CD8-positive, alpha-beta memory T cell (primary cell): ENCODE data around the gene GRHL3. TPM values are rescaled to one million over a fixed set of nuclear protein-coding genes. Genes with fewer than 3 reads are reported as not detected.
A peak's percentile ranks its signal among the peaks of the same experiment; 100 is the strongest.

Source experiments
- CTCF ChIA-PET: fragments of 350-600 bp; sonication (Branson Sonifier 250); formaldehyde crosslinking; loops from one replicate; lab custom pipeline; 2021; ENCODE audit warnings: antibody characterized with exemption; lab: Charles Lee
- POLR2A ChIA-PET: fragments of 350-600 bp; sonication (Branson Sonifier 250); formaldehyde crosslinking; loops from one replicate; lab custom pipeline; 2021; ENCODE audit warnings: antibody characterized with exemption; lab: Charles Lee
- DNase-seq, 5 donors: peaks; one replicate each; pipeline versions ENCODE4 v3.0.0 to v3.0.0-alpha.2; 2020 to 2022; ENCODE audit warnings: mixed read lengths in 1 of 5
- H3K27ac ChIP-seq: one replicate; pipeline ENCODE4 v1.7.0; 2013; ENCODE audit warnings: low read depth, mild to moderate bottlenecking, low read length, moderate library complexity
- H3K27me3 ChIP-seq: 2 replicates; pipeline ENCODE4 v1.7.0; 2013; ENCODE audit warnings: low read length, mild to moderate bottlenecking; ENCODE audit not compliant: insufficient read depth, poor library complexity, severe bottlenecking
- H3K36me3 ChIP-seq: 2 replicates; pipeline ENCODE4 v1.7.0; 2013; ENCODE audit warnings: mild to moderate bottlenecking, low read length, moderate library complexity; ENCODE audit not compliant: insufficient read depth
- H3K4me1 ChIP-seq: 2 replicates; pipeline ENCODE4 v1.7.0; 2013; ENCODE audit warnings: mild to moderate bottlenecking, low read length, moderate library complexity; ENCODE audit not compliant: insufficient read depth
- H3K4me3 ChIP-seq: 2 replicates; pipeline ENCODE4 v1.7.0; 2013; ENCODE audit warnings: mild to moderate bottlenecking, low read length
- H3K9me3 ChIP-seq: 2 replicates; pipeline ENCODE4 v1.7.0; 2013; ENCODE audit warnings: mild to moderate bottlenecking, low read length
- H3K27ac Mint-ChIP-seq, 8 donors: one replicate each; pipeline ENCODE4 v1.8.0; 2020 to 2021; ENCODE audit warnings: mixed read lengths in 8 of 8, mild to moderate bottlenecking in 6 of 8, inconsistent platforms in 3 of 8, moderate library complexity in 3 of 8
- H3K27me3 Mint-ChIP-seq, 2 donors: one replicate each; pipeline ENCODE4 v1.8.0; 2020 to 2021; ENCODE audit warnings: mixed read lengths in 2 of 2, mild to moderate bottlenecking in 1 of 2, moderate library complexity in 1 of 2
- H3K36me3 Mint-ChIP-seq, 3 donors: one replicate each; pipeline ENCODE4 v1.8.0; 2020 to 2021; ENCODE audit warnings: mixed read lengths in 3 of 3, inconsistent platforms in 1 of 3, mild to moderate bottlenecking in 1 of 3
- H3K4me1 Mint-ChIP-seq, 3 donors: one replicate each; pipeline ENCODE4 v1.8.0; 2020 to 2021; ENCODE audit warnings: mixed read lengths in 3 of 3, inconsistent platforms in 1 of 3, mild to moderate bottlenecking in 1 of 3
- H3K4me3 Mint-ChIP-seq, 7 donors: one replicate each; pipeline ENCODE4 v1.8.0; 2020 to 2021; ENCODE audit warnings: mixed read lengths in 7 of 7, mild to moderate bottlenecking in 6 of 7, moderate library complexity in 4 of 7, inconsistent platforms in 2 of 7
- H3K9me3 Mint-ChIP-seq, 5 donors: one replicate each; pipeline ENCODE4 v1.8.0; 2020 to 2022; ENCODE audit warnings: mixed read lengths in 5 of 5, mild to moderate bottlenecking in 3 of 5, moderate library complexity in 2 of 5, inconsistent platforms in 1 of 5
- polyA plus RNA-seq: library from polyadenylated mRNA; unstranded; fragments of 300-500 nt; fragmentation: Illumina TruSeq; gene quantifications from one replicate; pipeline ENCODE4 v1.2.3, GENCODE V29; 2021
- total RNA-seq, 2 experiments: library from RNA; stranded (reverse); gene quantifications; one replicate each; pipeline ENCODE4 v1.2.3, GENCODE V29; 2021

GRHL3 gene
- total and polyA plus RNA-seq, 3 experiments from 2014 or later = 0.13 to 0.29 TPM; not detected in 1

- DNase-seq = no peak
- CTCF ChIA-PET = no interaction called here
- no peaks in the 10 kb centered on the region for H3K36me3 Mint-ChIP-seq
- H3K27me3 ChIP-seq = peaks cover 7% of the 10 kb centered on the region
- no peak overlapping the region for H3K4me3 ChIP-seq
- H3K27me3 Mint-ChIP-seq = peaks cover 0 to 11% of the 10 kb centered on the region in 2 donors
- no peaks in the 10 kb centered on the region for H3K4me1 Mint-ChIP-seq
- POLR2A ChIA-PET = no interaction called here
- H3K27ac Mint-ChIP-seq = no peak overlapping the region
- no peaks in the 10 kb centered on the region for H3K9me3 Mint-ChIP-seq
- H3K4me3 Mint-ChIP-seq = no peak overlapping the region
- no peaks in the 10 kb centered on the region for H3K4me1 ChIP-seq
- H3K9me3 ChIP-seq = no peaks in the 10 kb centered on the region
- H3K27ac ChIP-seq = no peak overlapping the region
- no peaks in the 10 kb centered on the region for H3K36me3 ChIP-seq
Observed at GRCh38 chr1:24329797-24330543, 10.8 kb downstream of the GRHL3 start.

GRCh38 chr1:24331961-24332673, 13.0 kb downstream of the GRHL3 start:
- POLR2A ChIA-PET = no interaction called here
- Histone ChIP-seq H3K4me1 (no peaks in the 10 kb centered on the region), H3K27ac (no peak overlapping the region), H3K9me3 (no peaks in the 10 kb centered on the region), H3K27me3 (peaks cover 7% of the 10 kb centered on the region), H3K4me3 (no peak overlapping the region), H3K36me3 (no peaks in the 10 kb centered on the region)
- DNase-seq = no peak
- CTCF ChIA-PET = no interaction called here
- peaks cover 7 to 9% of the 10 kb centered on the region in 2 donors for H3K27me3 Mint-ChIP-seq
- no peak overlapping the region for H3K4me3 Mint-ChIP-seq
- H3K9me3 Mint-ChIP-seq = no peaks in the 10 kb centered on the region
- H3K27ac Mint-ChIP-seq = no peak overlapping the region
- no peaks in the 10 kb centered on the region for H3K4me1 Mint-ChIP-seq
- H3K36me3 Mint-ChIP-seq = peaks cover 0 to 1% (median 0%) of the 10 kb centered on the region in 3 donors

GRCh38 chr1:24336075-24336474, 16.9 kb downstream of the GRHL3 start:
- DNase-seq = no peak
- peaks cover 0 to 1% (median 0%) of the 10 kb centered on the region in 3 donors for H3K36me3 Mint-ChIP-seq

GRCh38 chr1:24337455-24337854, 18.3 kb downstream of the GRHL3 start:
- ChIA-PET CTCF (no interaction called here), POLR2A (no interaction called here)
- H3K36me3 Mint-ChIP-seq = peaks cover 0 to 1% (median 0%) of the 10 kb centered on the region in 3 donors
- H3K4me1 Mint-ChIP-seq = no peaks in the 10 kb centered on the region
- H3K27ac Mint-ChIP-seq = no peak overlapping the region
- H3K27me3 Mint-ChIP-seq = peaks cover 2 to 10% of the 10 kb centered on the region in 2 donors
- Histone ChIP-seq H3K36me3 (no peaks in the 10 kb centered on the region), H3K4me1 (no peaks in the 10 kb centered on the region), H3K27ac (no peak overlapping the region), H3K27me3 (no peaks in the 10 kb centered on the region), H3K9me3 (no peaks in the 10 kb centered on the region), H3K4me3 (no peak overlapping the region)
- H3K9me3 Mint-ChIP-seq = no peaks in the 10 kb centered on the region
- DNase-seq = no peak
- H3K4me3 Mint-ChIP-seq = no peak overlapping the region

More at GRCh38 chr1:24336075-24336474, 16.9 kb downstream of the GRHL3 start:
- H3K4me1 ChIP-seq = no peaks in the 10 kb centered on the region
- Mint-ChIP-seq H3K27ac (no peak overlapping the region), H3K9me3 (no peaks in the 10 kb centered on the region), H3K4me1 (no peaks in the 10 kb centered on the region), H3K27me3 (peaks cover 10 to 12% of the 10 kb centered on the region in 2 donors), H3K4me3 (no peak overlapping the region)
- H3K36me3 ChIP-seq = no peaks in the 10 kb centered on the region
- CTCF ChIA-PET = interaction anchor here (0.7 kb wide), 1 partner anchor 40 kb away, joined by 3 read pairs; no protein-coding TSS in a partner anchor
- H3K9me3 ChIP-seq = no peaks in the 10 kb centered on the region
- H3K27ac ChIP-seq = no peak overlapping the region
- no peak overlapping the region for H3K4me3 ChIP-seq
- POLR2A ChIA-PET = no interaction called here
- H3K27me3 ChIP-seq = no peaks in the 10 kb centered on the region

- no peak overlapping the region for H3K4me3 ChIP-seq
- H3K36me3 ChIP-seq = no peaks in the 10 kb centered on the region
- no peaks in the 10 kb centered on the region for H3K4me1 Mint-ChIP-seq
- H3K27me3 Mint-ChIP-seq = peaks cover 2 to 10% of the 10 kb centered on the region in 2 donors
- no peaks in the 10 kb centered on the region for H3K9me3 ChIP-seq
- no peaks in the 10 kb centered on the region for H3K4me1 ChIP-seq
- no peak for DNase-seq
- H3K27ac Mint-ChIP-seq = peak overlapping the region in 1 of 8 donors; percentile 47
- ChIA-PET CTCF (no interaction called here), POLR2A (interaction anchor here (0.7 kb wide), 1 partner anchor 1626 kb away, joined by 3 read pairs; no protein-coding TSS in a partner anchor)
- H3K36me3 Mint-ChIP-seq = peaks cover 0 to 1% (median 0%) of the 10 kb centered on the region in 3 donors
- no peaks in the 10 kb centered on the region for H3K9me3 Mint-ChIP-seq
- H3K27me3 ChIP-seq = no peaks in the 10 kb centered on the region
- H3K27ac ChIP-seq = no peak overlapping the region
- H3K4me3 Mint-ChIP-seq = no peak overlapping the region
Observed at GRCh38 chr1:24338447-24338846, 19.3 kb downstream of the GRHL3 start.

- no peaks in the 10 kb centered on the region for H3K36me3 ChIP-seq
- Mint-ChIP-seq H3K27me3 (peaks cover 2 to 10% of the 10 kb centered on the region in 2 donors), H3K27ac (no peak overlapping the region), H3K36me3 (peaks cover 0 to 1% (median 0%) of the 10 kb centered on the region in 3 donors), H3K4me3 (no peak overlapping the region), H3K4me1 (no peaks in the 10 kb centered on the region), H3K9me3 (no peaks in the 10 kb centered on the region)
- POLR2A ChIA-PET = no interaction called here
- no peaks in the 10 kb centered on the region for H3K9me3 ChIP-seq
- DNase-seq = no peak
- no peak overlapping the region for H3K27ac ChIP-seq
- H3K27me3 ChIP-seq = no peaks in the 10 kb centered on the region
- CTCF ChIA-PET = no interaction called here
- no peaks in the 10 kb centered on the region for H3K4me1 ChIP-seq
- H3K4me3 ChIP-seq = no peak overlapping the region
Observed at GRCh38 chr1:24339996-24340395, 20.8 kb downstream of the GRHL3 start.

- Mint-ChIP-seq H3K4me3 (no peak overlapping the region), H3K27ac (no peak overlapping the region), H3K36me3 (peaks cover 0 to 1% (median 0%) of the 10 kb centered on the region in 3 donors), H3K9me3 (no peaks in the 10 kb centered on the region), H3K27me3 (peaks cover 2 to 10% of the 10 kb centered on the region in 2 donors), H3K4me1 (no peaks in the 10 kb centered on the region)
- Histone ChIP-seq H3K4me3 (no peak overlapping the region), H3K27ac (no peak overlapping the region), H3K9me3 (no peaks in the 10 kb centered on the region), H3K36me3 (no peaks in the 10 kb centered on the region), H3K4me1 (no peaks in the 10 kb centered on the region), H3K27me3 (no peaks in the 10 kb centered on the region)
- ChIA-PET CTCF (no interaction called here), POLR2A (no interaction called here)
- no peak for DNase-seq
Observed at GRCh38 chr1:24340770-24341169, 21.6 kb downstream of the GRHL3 start.

- no peak overlapping the region for H3K4me3 ChIP-seq
- H3K27me3 ChIP-seq = no peaks in the 10 kb centered on the region
- no peak overlapping the region for H3K27ac ChIP-seq
- no peak for DNase-seq
- H3K27ac Mint-ChIP-seq = no peak overlapping the region
- H3K9me3 ChIP-seq = no peaks in the 10 kb centered on the region
- H3K4me1 ChIP-seq = no peaks in the 10 kb centered on the region
- ChIA-PET POLR2A (no interaction called here), CTCF (no interaction called here)
- H3K36me3 ChIP-seq = no peaks in the 10 kb centered on the region
- H3K27me3 Mint-ChIP-seq = peaks cover 2 to 14% of the 10 kb centered on the region in 2 donors
- no peak overlapping the region for H3K4me3 Mint-ChIP-seq
- H3K9me3 Mint-ChIP-seq = no peaks in the 10 kb centered on the region
- H3K4me1 Mint-ChIP-seq = no peaks in the 10 kb centered on the region
- H3K36me3 Mint-ChIP-seq = no peaks in the 10 kb centered on the region
Observed at GRCh38 chr1:24341260-24341659, 22.1 kb downstream of the GRHL3 start.
